GM10248 (cell line): ENCODE data around the gene GFOD2.

ENCODE experiments used
- CTCF ChIA-PET: fragments of 300-600 bp; sonication (Branson Sonifier 250); formaldehyde crosslinking; extraction: SDS; loops from one replicate; lab custom pipeline; 2021; ENCODE audit warnings: antibody characterized with exemption; lab: Yijun Ruan, JAX
- POLR2A ChIA-PET: fragments of 350-650 bp; sonication (Branson Sonifier 250); formaldehyde crosslinking; extraction: SDS; loops from one replicate; lab custom pipeline; 2020; ENCODE audit warnings: antibody characterized with exemption; lab: Yijun Ruan, JAX
- DNase-seq: peaks from one replicate; pipeline ENCODE4 v3.0.0; 2012; ENCODE audit errors: extremely low spot score
- CTCF ChIP-seq: IDR thresholded peaks from 2 replicates; pipeline ENCODE4 v1.5.1; 2012; ENCODE audit warnings: mild to moderate bottlenecking, low read depth; ENCODE audit errors: extremely low read depth, missing control alignments, control extremely low read depth

The GFOD2 gene

GRCh38 chr16:67656344-67657016, 62.6 kb downstream of the GFOD2 start:
- POLR2A ChIA-PET: no interaction called here
- CTCF ChIA-PET: interaction anchor here (0.7 to 18.5 kb wide), 5 partner anchors 11 to 128 kb away, joined by 3 to 357 read pairs (median 53); partner anchors contain the start of genes CARMIL2 and RIPOR1

DNA sequence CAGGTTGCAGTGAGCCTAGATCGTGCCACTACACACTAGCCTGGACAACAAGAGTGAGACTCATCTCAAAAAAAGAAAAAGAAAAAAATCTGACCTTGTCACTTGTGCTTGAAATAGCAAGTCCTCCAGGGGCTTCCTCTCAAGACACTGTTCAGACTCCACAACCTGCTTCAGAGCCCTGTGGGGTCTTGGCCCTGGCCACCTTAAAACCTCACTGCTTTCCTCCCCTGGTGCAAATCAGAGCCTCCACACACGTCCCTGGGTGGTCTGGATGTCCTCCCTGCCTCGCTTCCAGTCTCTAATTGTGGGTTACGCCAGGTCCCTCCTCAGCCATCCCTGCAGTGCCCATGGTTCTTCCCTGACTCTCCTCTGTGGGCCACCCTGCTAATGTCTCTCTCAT, 63.8 kb downstream of the GFOD2 start:
- ChIA-PET POLR2A (no interaction called here), CTCF (interaction anchor here (8.9 to 18.5 kb wide), 2 partner anchors 10 to 127 kb away, joined by 89 to 357 read pairs; partner anchors contain the start of genes CARMIL2 and RIPOR1)
- no peak for DNase-seq
- TF ChIP-seq CTCF: no peak

More at GRCh38 chr16:67656344-67657016, 62.6 kb downstream of the GFOD2 start:
- DNase-seq: no peak
- TF ChIP-seq CTCF: no peak

GRCh38 chr16:67654403-67654911, 64.7 kb downstream of the GFOD2 start:
- TF ChIP-seq CTCF: no peak
- no peak for DNase-seq
- ChIA-PET POLR2A (no interaction called here), CTCF (no interaction called here)

GRCh38 chr16:67653789-67654402, 65.2 kb downstream of the GFOD2 start:
- POLR2A ChIA-PET: no interaction called here
- TF ChIP-seq CTCF: no peak

GRCh38 chr16:67653128-67653788, 65.9 kb downstream of the GFOD2 start:
- TF ChIP-seq CTCF: no peak
- CTCF ChIA-PET: interaction anchor here (1.1 to 3.2 kb wide), 3 partner anchors 106 to 132 kb away, joined by 3 to 17 read pairs (median 14); no protein-coding TSS in a partner anchor
- no peak for DNase-seq
- POLR2A ChIA-PET: no interaction called here

More at GRCh38 chr16:67653789-67654402, 65.2 kb downstream of the GFOD2 start:
- DNase-seq: no peak
- CTCF ChIA-PET: interaction anchor here (1.1 kb wide), 1 partner anchor 133 kb away, joined by 3 read pairs; no protein-coding TSS in a partner anchor

DNA sequence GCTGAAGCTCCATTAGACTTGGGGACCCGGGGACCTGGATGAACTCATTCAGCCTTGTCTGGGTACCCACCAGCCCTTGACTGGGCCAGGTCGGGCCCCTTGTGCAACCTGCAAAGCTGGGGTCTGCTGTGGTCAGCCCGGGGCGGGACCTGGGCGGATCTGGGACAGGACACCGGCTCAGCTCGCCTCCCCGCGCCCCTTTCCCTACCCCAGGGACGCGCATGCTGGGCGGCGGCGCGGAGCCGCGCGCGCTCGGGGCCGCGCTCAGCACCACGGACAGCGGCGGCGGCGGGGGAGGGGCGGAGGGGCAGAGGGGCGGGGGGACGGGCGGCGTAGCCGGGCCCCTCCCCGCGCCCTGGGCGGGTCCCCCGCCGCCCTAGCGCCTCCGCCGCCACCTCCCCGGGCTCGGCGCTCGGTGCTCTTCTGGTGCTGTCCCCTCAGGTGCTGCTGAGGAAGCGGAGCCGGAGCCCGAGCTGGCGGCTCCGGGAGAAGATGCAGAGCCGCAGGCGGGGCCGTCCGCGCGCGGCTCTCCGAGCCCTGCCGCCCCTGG, 66.5 kb downstream of the GFOD2 start:
- ChIA-PET POLR2A (no interaction called here), CTCF (interaction anchor here (0.9 to 3.2 kb wide), 6 partner anchors 9 to 172 kb away, joined by 3 to 17 read pairs (median 4); partner anchors contain the start of gene ATP6V0D1)
- TF ChIP-seq CTCF: no peak
- no peak for DNase-seq
